ENCODE results near the gene OR13A1. TPM values are rescaled to one million over a fixed set of nuclear protein-coding genes. Genes with fewer than 3 reads are reported as not detected.
"Not testable (repeated sequence)": the region's sequence is repeated elsewhere in the genome, so short reads cannot be mapped to it uniquely, and the experiment has no call there.

Gene OR13A1
- total RNA-seq, 2 donors from 2014 or later, result not detected

DNA sequence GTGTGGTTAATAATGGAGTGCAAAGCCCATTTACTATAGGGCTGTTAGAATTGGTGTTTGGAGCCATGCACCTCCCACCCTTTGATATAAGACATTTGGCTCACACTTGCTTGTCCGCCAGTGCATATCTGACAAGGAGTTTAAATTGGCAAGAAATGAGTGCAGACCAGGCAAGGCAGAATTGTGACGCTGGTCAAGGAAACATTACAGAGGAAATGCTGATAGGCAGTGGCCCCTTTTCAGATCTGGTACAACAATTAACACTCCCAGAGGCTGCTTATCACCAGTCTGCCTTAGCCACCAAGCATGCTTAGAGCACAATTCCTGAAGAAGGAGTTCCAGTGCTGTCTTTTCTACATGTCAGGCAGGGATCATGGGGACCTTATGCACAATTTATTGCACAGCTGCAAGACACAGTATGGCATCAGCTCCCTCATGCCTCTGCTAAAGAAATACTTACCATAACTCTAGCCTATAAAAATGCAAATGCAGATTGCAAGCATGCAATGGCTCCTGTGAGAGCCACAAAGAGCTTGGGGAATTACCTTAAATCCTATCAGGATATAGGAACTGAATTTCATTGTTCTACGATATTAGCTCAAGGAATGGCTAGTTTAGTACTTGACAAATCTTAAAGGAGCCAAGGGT is 35.2 kb downstream of the OR13A1 start:
- Histone ChIP-seq H3K9ac (ENCODE audit: low read depth in 2 of 2, low read length in 2 of 2) (no peak overlapping the region), H3K36me3 (no peaks in the 10 kb centered on the region), H3K27ac (no peak overlapping the region), H3K4me1 (no peaks in the 10 kb centered on the region), H3K27me3 (no peaks in the 10 kb centered on the region), H3K4me3 (no peak overlapping the region), H3K9me3 (no peaks in the 10 kb centered on the region)
- no peak for DNase-seq
- intact Hi-C loops (cut with DNase I), result no loop called here
- no peak for TF ChIP-seq CTCF (IDR thresholded peaks at IDR 0.05)

GRCh38 chr10:45279682-45280081 is 35.7 kb downstream of the OR13A1 start:
- Histone ChIP-seq H3K36me3 (no peaks in the 10 kb centered on the region), H3K27ac (no peak overlapping the region), H3K9ac (ENCODE audit: low read depth in 2 of 2, low read length in 2 of 2) (no peak overlapping the region), H3K27me3 (no peaks in the 10 kb centered on the region), H3K4me1 (no peaks in the 10 kb centered on the region), H3K9me3 (no peaks in the 10 kb centered on the region), H3K4me3 (no peak overlapping the region)
- no peak for TF ChIP-seq CTCF (IDR thresholded peaks at IDR 0.05)
- DNase-seq, result no peak
- intact Hi-C loops (cut with DNase I), result no loop called here

- no peaks in the 10 kb centered on the region for H3K36me3 ChIP-seq
- H3K9me3 ChIP-seq, result no peaks in the 10 kb centered on the region
- H3K27ac ChIP-seq, result no peak overlapping the region
- no peaks in the 10 kb centered on the region for H3K4me1 ChIP-seq
- intact Hi-C loops (cut with DNase I), result no loop called here
- no peak for DNase-seq
- no peak for TF ChIP-seq CTCF (IDR thresholded peaks at IDR 0.05)
- H3K9ac ChIP-seq (ENCODE audit: low read depth in 2 of 2, low read length in 2 of 2), result no peak overlapping the region
- H3K27me3 ChIP-seq, result no peaks in the 10 kb centered on the region
- H3K4me3 ChIP-seq, result no peak overlapping the region
Measured at GRCh38 chr10:45278860-45279498, 36.4 kb downstream of the OR13A1 start.

DNA sequence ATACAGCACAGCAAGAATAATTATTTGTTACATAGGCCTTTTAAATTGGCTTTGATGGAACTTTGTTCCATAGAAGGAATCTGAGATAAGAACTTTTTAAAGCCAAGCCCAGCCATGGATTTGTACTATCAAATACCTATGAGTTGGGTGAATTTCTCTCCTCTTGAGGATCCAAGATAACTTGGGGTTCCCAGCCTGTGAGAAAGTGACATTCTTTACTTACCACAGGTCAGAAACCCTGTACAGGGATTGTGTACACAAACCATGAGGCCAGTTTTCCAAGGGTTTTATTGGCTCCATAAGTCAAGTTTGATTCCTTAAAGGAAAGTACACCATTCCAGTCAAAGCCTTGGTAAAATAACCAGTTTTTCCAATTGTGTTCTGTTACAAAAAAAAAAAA is 39.3 kb downstream of the OR13A1 start:
- intact Hi-C loops (cut with DNase I); DNase-seq; H3K27me3 ChIP-seq; H3K9me3 ChIP-seq; H3K4me1 ChIP-seq; H3K4me3 ChIP-seq; H3K36me3 ChIP-seq; H3K27ac ChIP-seq; H3K9ac ChIP-seq (ENCODE audit: low read depth in 2 of 2, low read length in 2 of 2): not testable (repeated sequence)

- Histone ChIP-seq H3K4me1 (no peaks in the 10 kb centered on the region), H3K27ac (no peak overlapping the region), H3K9me3 (no peaks in the 10 kb centered on the region), H3K27me3 (no peaks in the 10 kb centered on the region), H3K36me3 (no peaks in the 10 kb centered on the region), H3K4me3 (no peak overlapping the region), H3K9ac (ENCODE audit: low read depth in 2 of 2, low read length in 2 of 2) (no peak overlapping the region)
- TF ChIP-seq CTCF (IDR thresholded peaks at IDR 0.05), result no peak
- no peak for DNase-seq
- intact Hi-C loops (cut with DNase I), result no loop called here
Measured at GRCh38 chr10:45274364-45274763, 41.0 kb downstream of the OR13A1 start.

DNA sequence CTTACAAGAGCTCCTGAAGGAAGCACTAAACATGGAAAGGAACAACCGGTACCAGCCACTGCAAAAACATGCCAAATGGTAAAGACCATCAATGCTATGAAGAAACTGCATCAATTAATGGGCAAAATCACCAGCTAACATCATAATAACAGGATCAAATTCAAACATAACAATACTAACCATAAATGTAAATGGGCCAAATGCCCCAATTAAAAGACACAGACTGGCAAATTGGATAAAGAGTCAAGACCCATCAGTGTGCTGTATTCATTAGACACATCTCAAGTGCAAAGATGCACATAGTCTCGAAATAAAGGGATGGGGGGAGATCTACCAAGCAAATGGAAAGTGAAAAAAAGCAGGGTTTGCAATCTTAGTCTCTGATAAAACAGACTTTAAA is 47.6 kb downstream of the OR13A1 start:
- H3K27me3 ChIP-seq; H3K4me1 ChIP-seq; H3K36me3 ChIP-seq; H3K9me3 ChIP-seq; H3K27ac ChIP-seq; DNase-seq; H3K4me3 ChIP-seq; intact Hi-C loops (cut with DNase I); H3K9ac ChIP-seq (ENCODE audit: low read depth in 2 of 2, low read length in 2 of 2): not testable (repeated sequence)
